HEK293 (cell line): ENCODE data around the gene BAG5.

ENCODE experiments used
- CTCF ChIA-PET: fragments of 350-600 bp; formaldehyde crosslinking; extraction: SDS; loops from one replicate; lab custom pipeline; 2021; ENCODE audit warnings: antibody characterized with exemption; lab: Yijun Ruan, JAX
- POLR2A ChIA-PET: fragments of 300-600 bp; formaldehyde crosslinking; extraction: SDS; loops from one replicate; lab custom pipeline; 2020; ENCODE audit warnings: antibody characterized with exemption, inconsistent platforms; lab: Yijun Ruan, JAX
- H3K27ac ChIP-seq: fragments of 200-500 bp; sonication (Bioruptor generic); 2 replicates; pipeline ENCODE4 v1.5.1; 2014; ENCODE audit warnings: low read depth, low read length, control low read depth, inconsistent platforms; ENCODE audit errors: extremely low read depth
- H3K36me3 ChIP-seq, 2 experiments: fragments of 200-500 bp in 1 of 2; sonication (Bioruptor generic) in 1 of 2; 1 replicate in 1 of 2; 2 replicates in 1 of 2; pipeline ENCODE4 v1.5.1; 2014 to 2017; ENCODE audit warnings: inconsistent platforms in 2 of 2, low read length in 2 of 2; ENCODE audit not compliant: control insufficient read depth in 2 of 2, insufficient read depth in 1 of 2
- H3K4me1 ChIP-seq: fragments of 200-500 bp; sonication (Bioruptor generic); 2 replicates; pipeline ENCODE4 v1.5.1; 2014; ENCODE audit warnings: mild to moderate bottlenecking, low read length, inconsistent platforms; ENCODE audit not compliant: control insufficient read depth, insufficient read depth
- H3K4me3 ChIP-seq: 2 replicates; pipeline ENCODE4 v1.5.1; 2011; ENCODE audit warnings: low read depth, mild to moderate bottlenecking, control low read depth, low read length, moderate library complexity
- H3K9me3 ChIP-seq: fragments of 200-500 bp; sonication (Bioruptor generic); 2 replicates; pipeline ENCODE4 v1.5.1; 2014; ENCODE audit warnings: low read depth, low read length, inconsistent platforms; ENCODE audit not compliant: control insufficient read depth, insufficient read depth
- ATF2 ChIP-seq: fragments of 450-650 bp; formaldehyde crosslinking; IDR thresholded peaks from 2 replicates; pipeline ENCODE4 v1.5.1; 2016; ENCODE audit warnings: missing biosample characterization, missing genetic modification characterization, low read depth
- EGR2 ChIP-seq: fragments of 450-650 bp; formaldehyde crosslinking; IDR thresholded peaks from 2 replicates; pipeline ENCODE4 v1.5.1; 2016; ENCODE audit warnings: low read depth, missing biosample characterization, missing genetic modification characterization
- HOXC10 ChIP-seq: sonication (generic); formaldehyde crosslinking; IDR thresholded peaks from 2 replicates; pipeline ENCODE4 v1.8.1; 2023; ENCODE audit warnings: mild to moderate bottlenecking, missing genetic modification reagents
- KLF7 ChIP-seq: fragments of 450-650 bp; formaldehyde crosslinking; IDR thresholded peaks from 2 replicates; pipeline ENCODE4 v1.5.1; 2016; ENCODE audit warnings: missing biosample characterization, missing genetic modification characterization, borderline replicate concordance
- KLF9 ChIP-seq: fragments of 450-650 bp; formaldehyde crosslinking; IDR thresholded peaks from 2 replicates; pipeline ENCODE4 v1.5.1; 2016; ENCODE audit warnings: missing biosample characterization, missing genetic modification characterization, low read depth
- PRDM10 ChIP-seq: fragments of 450-650 bp; formaldehyde crosslinking; IDR thresholded peaks from 2 replicates; pipeline ENCODE4 v1.5.1; 2016; ENCODE audit warnings: missing biosample characterization, missing genetic modification characterization
- RBAK ChIP-seq: fragments of 450-650 bp; formaldehyde crosslinking; IDR thresholded peaks from 2 replicates; pipeline ENCODE4 v1.5.1; 2016; ENCODE audit warnings: missing biosample characterization, missing genetic modification characterization
- ZBTB17 ChIP-seq: fragments of 450-650 bp; formaldehyde crosslinking; IDR thresholded peaks from 2 replicates; pipeline ENCODE4 v1.5.1; 2016; ENCODE audit warnings: missing biosample characterization, missing genetic modification characterization
- ZBTB48 ChIP-seq: fragments of 450-650 bp; formaldehyde crosslinking; IDR thresholded peaks from 2 replicates; pipeline ENCODE4 v1.5.1; 2016; ENCODE audit warnings: missing biosample characterization, missing genetic modification characterization
- ZNF23 ChIP-seq: fragments of 450-650 bp; formaldehyde crosslinking; IDR thresholded peaks from 2 replicates; pipeline ENCODE4 v1.5.1; 2016; ENCODE audit warnings: missing biosample characterization, missing genetic modification characterization, borderline replicate concordance
- ZNF311 ChIP-seq: fragments of 450-650 bp; formaldehyde crosslinking; IDR thresholded peaks from 2 replicates; pipeline ENCODE4 v1.5.1; 2017; ENCODE audit warnings: missing biosample characterization, missing genetic modification characterization, borderline replicate concordance
- ZNF473 ChIP-seq: fragments of 450-650 bp; formaldehyde crosslinking; IDR thresholded peaks from 2 replicates; pipeline ENCODE4 v1.5.1; 2017; ENCODE audit warnings: missing biosample characterization, missing genetic modification characterization
- ZNF48 ChIP-seq: fragments of 450-650 bp; formaldehyde crosslinking; IDR thresholded peaks from 2 replicates; pipeline ENCODE4 v1.5.1; 2016; ENCODE audit warnings: missing biosample characterization, missing genetic modification characterization
- ZNF501 ChIP-seq: fragments of 450-650 bp; formaldehyde crosslinking; IDR thresholded peaks from 2 replicates; pipeline ENCODE4 v1.5.1; 2016; ENCODE audit warnings: missing biosample characterization, missing genetic modification characterization
- ZNF529 ChIP-seq: fragments of 450-650 bp; formaldehyde crosslinking; IDR thresholded peaks from 2 replicates; pipeline ENCODE4 v1.5.1; 2017; ENCODE audit warnings: missing genetic modification characterization, missing biosample characterization; ENCODE audit not compliant: insufficient replicate concordance
- ZNF580 ChIP-seq: fragments of 450-650 bp; formaldehyde crosslinking; IDR thresholded peaks from 2 replicates; pipeline ENCODE4 v1.5.1; 2016; ENCODE audit warnings: missing biosample characterization, missing genetic modification characterization
- ZNF768 ChIP-seq: fragments of 450-650 bp; formaldehyde crosslinking; IDR thresholded peaks from 2 replicates; pipeline ENCODE4 v1.5.1; 2018; ENCODE audit warnings: missing biosample characterization, mild to moderate bottlenecking, missing genetic modification characterization
- ZNF792 ChIP-seq: fragments of 450-650 bp; formaldehyde crosslinking; IDR thresholded peaks from 2 replicates; pipeline ENCODE4 v1.5.1; 2016; ENCODE audit warnings: missing biosample characterization, missing genetic modification characterization
- ZNF830 ChIP-seq: fragments of 450-650 bp; IDR thresholded peaks from 2 replicates; pipeline ENCODE4 v1.5.0; 2018; ENCODE audit warnings: missing biosample characterization, missing genetic modification characterization, low read depth, mild to moderate bottlenecking, moderate library complexity
- TF ChIP-seq, protein P1 (sequence below): fragments of 450-650 bp; formaldehyde crosslinking; IDR thresholded peaks from 2 replicates; pipeline ENCODE4 v1.5.1; 2016; ENCODE audit warnings: missing biosample characterization, missing genetic modification characterization
- TF ChIP-seq, protein P2 (sequence below): fragments of 450-650 bp; formaldehyde crosslinking; IDR thresholded peaks from 2 replicates; pipeline ENCODE4 v1.5.1; 2016; ENCODE audit warnings: missing biosample characterization, missing genetic modification characterization

BAG5 gene

DNA sequence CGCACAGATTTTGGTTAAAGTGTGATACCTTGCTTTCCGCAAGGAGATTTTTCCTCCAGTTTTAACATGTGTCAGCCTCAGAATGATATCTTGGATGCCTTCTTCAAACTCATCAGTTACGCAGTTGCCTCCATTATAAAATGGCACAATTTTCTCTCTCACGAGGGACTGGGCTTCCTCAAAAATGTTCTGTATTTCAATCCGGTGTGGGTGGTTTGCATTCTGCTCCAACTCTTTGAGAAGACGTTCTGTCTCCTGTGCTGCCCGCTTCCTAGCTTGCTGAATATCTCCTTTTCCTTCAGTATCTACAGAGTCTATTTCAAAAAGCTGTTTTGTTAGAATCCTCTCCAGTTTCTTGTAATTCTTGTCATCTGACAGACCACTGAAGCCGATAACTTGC is 1.8 kb downstream of the BAG5 start (continued):
- no peak for TF ChIP-seq PRDM10
- TF ChIP-seq, all 188 proteins: peak for 0

GRCh38 chr14:103559766-103560165 is 2.7 kb downstream of the BAG5 start:
- no peak overlapping the region for H3K4me3 ChIP-seq
- CTCF ChIA-PET, result interaction anchor here (0.8 to 3.8 kb wide), 2 partner anchors 12 to 41 kb away, joined by 3 to 21 read pairs; no protein-coding TSS in a partner anchor
- H3K9me3 ChIP-seq, result no peaks in the 10 kb centered on the region
- POLR2A ChIA-PET, result no interaction called here
- peaks cover 39% of the 10 kb centered on the region for H3K4me1 ChIP-seq
- TF ChIP-seq ZNF473 (tag by site-specific recombination) (no peak), ZNF311 (tag by site-specific recombination) (no peak), ZNF23 (tag by site-specific recombination) (no peak), ZNF792 (tag by site-specific recombination) (no peak), EGR2 (tag by site-specific recombination) (no peak), ZBTB17 (no peak), HOXC10 (CRISPR knock-in tag) (no peak), ZNF768 (no peak), ATF2 (tag by site-specific recombination) (no peak), ZNF48 (tag by site-specific recombination) (no peak), ZNF580 (tag by site-specific recombination) (no peak), RBAK (tag by site-specific recombination) (no peak), KLF7 (tag by site-specific recombination) (no peak), ZBTB48 (no peak), KLF9 (no peak), ZNF830 (tag by site-specific recombination) (no peak), ZNF501 (tag by site-specific recombination) (no peak), ZNF529 (tag by site-specific recombination) (no peak)
- TF ChIP-seq, protein P1, sequence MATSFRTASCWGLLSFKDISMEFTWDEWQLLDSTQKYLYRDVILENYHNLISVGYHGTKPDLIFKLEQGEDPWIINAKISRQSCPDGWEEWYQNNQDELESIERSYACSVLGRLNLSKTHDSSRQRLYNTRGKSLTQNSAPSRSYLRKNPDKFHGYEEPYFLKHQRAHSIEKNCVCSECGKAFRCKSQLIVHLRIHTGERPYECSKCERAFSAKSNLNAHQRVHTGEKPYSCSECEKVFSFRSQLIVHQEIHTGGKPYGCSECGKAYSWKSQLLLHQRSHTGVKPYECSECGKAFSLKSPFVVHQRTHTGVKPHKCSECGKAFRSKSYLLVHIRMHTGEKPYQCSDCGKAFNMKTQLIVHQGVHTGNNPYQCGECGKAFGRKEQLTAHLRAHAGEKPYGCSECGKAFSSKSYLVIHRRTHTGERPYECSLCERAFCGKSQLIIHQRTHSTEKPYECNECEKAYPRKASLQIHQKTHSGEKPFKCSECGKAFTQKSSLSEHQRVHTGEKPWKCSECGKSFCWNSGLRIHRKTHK, result no peak
- TF ChIP-seq, protein P2, sequence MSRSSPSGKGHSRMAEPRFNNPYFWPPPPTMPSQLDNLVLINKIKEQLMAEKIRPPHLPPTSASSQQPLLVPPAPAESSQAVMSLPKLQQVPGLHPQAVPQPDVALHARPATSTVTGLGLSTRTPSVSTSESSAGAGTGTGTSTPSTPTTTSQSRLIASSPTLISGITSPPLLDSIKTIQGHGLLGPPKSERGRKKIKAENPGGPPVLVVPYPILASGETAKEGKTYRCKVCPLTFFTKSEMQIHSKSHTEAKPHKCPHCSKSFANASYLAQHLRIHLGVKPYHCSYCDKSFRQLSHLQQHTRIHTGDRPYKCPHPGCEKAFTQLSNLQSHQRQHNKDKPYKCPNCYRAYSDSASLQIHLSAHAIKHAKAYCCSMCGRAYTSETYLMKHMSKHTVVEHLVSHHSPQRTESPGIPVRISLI (tag by site-specific recombination), result no peak
- no peak overlapping the region for H3K27ac ChIP-seq
- peaks cover 16 to 24% of the 10 kb centered on the region in 2 experiments for H3K36me3 ChIP-seq
